Endothelial cell of umbilical vein (primary cell): ENCODE results near the gene C8A. TPM values are rescaled to one million over a fixed set of nuclear protein-coding genes. Genes with fewer than 3 reads are reported as not detected.

Experiments used
- BruUV-seq: library from RNA; stranded (reverse); fragments of 400-500 nt; replicated peaks from 2 replicates; lab custom pipeline; 2021; lab: Mats Ljungman, UMichigan
- CTCF ChIA-PET: fragments of 300-600, 350-600 bp; sonication (Branson Sonifier 250); formaldehyde crosslinking; loops from one replicate; lab custom pipeline; 2021; ENCODE audit warnings: antibody characterized with exemption, inconsistent platforms; lab: Charles Lee
- POLR2A ChIA-PET: fragments of 300-600, 350-600 bp; sonication (Branson Sonifier 250); formaldehyde crosslinking; loops from one replicate; lab custom pipeline; 2021; ENCODE audit warnings: antibody characterized with exemption, inconsistent platforms; lab: Charles Lee
- DNase-seq: peaks from one replicate; pipeline ENCODE4 v3.0.0-alpha.2; 2011; ENCODE audit warnings: low read depth, low spot score
- FAIRE-seq: peaks from 2 replicates; lab custom pipeline; 2011; peaks lifted over from hg19 to GRCh38; lab: Jason Lieb, UNC
- H2AFZ ChIP-seq: 2 replicates; pipeline ENCODE4 v1.6.0; 2012; ENCODE audit warnings: low read depth, low read length, control low read depth, inconsistent platforms
- H3K27ac ChIP-seq: 2 replicates; pipeline ENCODE4 v1.5.1; 2011; ENCODE audit warnings: low read depth, mild to moderate bottlenecking, control low read depth, low read length, moderate library complexity; ENCODE audit not compliant: insufficient read depth
- H3K27me3 ChIP-seq, 2 experiments: 2 replicates each; pipeline versions ENCODE4 v1.6.0 to v1.6.1; 2011; ENCODE audit warnings: low read length in 2 of 2, mixed read lengths in 1 of 2; ENCODE audit not compliant: control insufficient read depth in 2 of 2, insufficient read depth in 2 of 2
- H3K36me3 ChIP-seq, 2 experiments: 2 replicates in 1 of 2; 3 replicates in 1 of 2; pipeline ENCODE4 v1.5.1; 2011; ENCODE audit warnings: low read length in 2 of 2, mild to moderate bottlenecking in 1 of 2, moderate library complexity in 1 of 2; ENCODE audit not compliant: control insufficient read depth in 2 of 2, insufficient read depth in 2 of 2; ENCODE audit errors: extremely low read depth in 1 of 2
- H3K4me1 ChIP-seq: 3 replicates; pipeline ENCODE4 v1.5.1; 2011; ENCODE audit warnings: mild to moderate bottlenecking, low read length; ENCODE audit not compliant: control insufficient read depth, insufficient read depth; ENCODE audit errors: extremely low read depth
- H3K4me2 ChIP-seq: 2 replicates; pipeline ENCODE4 v1.6.1; 2011; ENCODE audit warnings: low read length, control low read depth, mixed read lengths; ENCODE audit not compliant: insufficient read depth
- H3K4me3 ChIP-seq, 3 experiments: fragments of 200-600 bp in 1 of 3; sonication (generic), shearing (Covaris generic) in 1 of 3; replicated peaks in 1 of 3; 2 replicates each; pipeline ENCODE4 v1.5.1; 2011 to 2016; ENCODE audit warnings: control low read depth in 3 of 3, low read length in 3 of 3, mild to moderate bottlenecking in 2 of 3, inconsistent platforms in 1 of 3, low read depth in 1 of 3, moderate library complexity in 1 of 3; ENCODE audit not compliant: insufficient read depth in 1 of 3
- H3K79me2 ChIP-seq: 2 replicates; pipeline ENCODE4 v1.6.0; 2012; ENCODE audit warnings: low read length, inconsistent platforms; ENCODE audit not compliant: control insufficient read depth, insufficient read depth
- H3K9ac ChIP-seq: replicated peaks from 2 replicates; pipeline ENCODE3; 2011; ENCODE audit warnings: low read length, control low read depth; ENCODE audit not compliant: insufficient read depth; ENCODE audit errors: extremely low read depth
- H3K9me1 ChIP-seq: replicated peaks from 3 replicates; pipeline ENCODE4 v1.6.0; 2011; ENCODE audit warnings: mild to moderate bottlenecking, low read length; ENCODE audit not compliant: control insufficient read depth, insufficient read depth; ENCODE audit errors: extremely low read depth
- H3K9me3 ChIP-seq: replicated peaks from 2 replicates; pipeline ENCODE4 v1.5.1; 2012; ENCODE audit warnings: low read length, inconsistent platforms; ENCODE audit not compliant: control insufficient read depth, insufficient read depth
- H4K20me1 ChIP-seq: replicated peaks from 2 replicates; pipeline ENCODE3; 2011; ENCODE audit warnings: mild to moderate bottlenecking, low read length; ENCODE audit not compliant: control insufficient read depth, insufficient read depth; ENCODE audit errors: extremely low read depth
- EZH2 ChIP-seq: IDR thresholded peaks from 2 replicates; pipeline ENCODE4 v1.6.1; 2012; ENCODE audit warnings: borderline replicate concordance, low read depth, mild to moderate bottlenecking, moderate library complexity, low read length, inconsistent platforms; ENCODE audit not compliant: severe bottlenecking
- FOS ChIP-seq: IDR thresholded peaks from 2 replicates; pipeline ENCODE4 v1.6.1; 2011; ENCODE audit warnings: mild to moderate bottlenecking, low read length, moderate library complexity, borderline replicate concordance; ENCODE audit not compliant: insufficient read depth
- GATA2 ChIP-seq: IDR thresholded peaks from 2 replicates; pipeline ENCODE4 v1.7.0; 2011; ENCODE audit warnings: low read depth, mild to moderate bottlenecking, moderate library complexity, mixed read lengths, low read length; ENCODE audit not compliant: insufficient read length, insufficient read depth
- JUN ChIP-seq: IDR thresholded peaks from 2 replicates; pipeline ENCODE4 v1.6.1; 2011; ENCODE audit warnings: borderline replicate concordance, low read depth; ENCODE audit not compliant: insufficient read length, insufficient read depth
- MYC ChIP-seq: IDR thresholded peaks from one replicate; pipeline ENCODE4 v1.6.1; 2011; ENCODE audit warnings: mild to moderate bottlenecking, low read depth, low read length
- POLR2A ChIP-seq: IDR thresholded peaks from 2 replicates; pipeline ENCODE4 v1.6.1; 2012; ENCODE audit warnings: low read depth, mild to moderate bottlenecking, control low read depth, low read length
- POLR2AphosphoS5 ChIP-seq: IDR thresholded peaks from 2 replicates; pipeline ENCODE4 v1.6.1; 2012; ENCODE audit warnings: low read depth, mild to moderate bottlenecking, control low read depth, low read length, moderate library complexity; ENCODE audit not compliant: insufficient read depth
- dilution Hi-C: fragments of 300-500 bp; cut with MboI; formaldehyde crosslinking; loops from one replicate; pipeline ENCODE4 v1.15.0; 2019; ENCODE audit warnings: low sequenced_read_pairs; ENCODE audit not compliant: extremely low pct_ligation_motif_present
- intact Hi-C: fragments of 100-400 bp; cut with micrococcal nuclease; formaldehyde crosslinking; loops from one replicate; pipeline ENCODE4 v1.10.0; 2022
- polyA plus RNA-seq, 4 experiments: library from polyadenylated mRNA; depleted of rRNA in 3 of 4; stranded (reverse) in 3 of 4; unstranded in 1 of 4; fragments of >200 nt; gene quantifications; 2 replicates each; pipeline versions ENCODE4 v1.2.1 to v1.2.3, GENCODE V29; 2011 to 2012; ENCODE audit warnings: missing spikeins in 1 of 4
- total RNA-seq: library from RNA; stranded (reverse); gene quantifications from 2 replicates; pipeline ENCODE4 v1.2.3, GENCODE V29; 2021
- TF ChIP-seq, protein P1 (sequence below): IDR thresholded peaks from 2 replicates; pipeline ENCODE4 v1.6.1; 2011; ENCODE audit not compliant: insufficient read depth, insufficient read length
- TF ChIP-seq, protein P2 (sequence below), 2 donors: IDR thresholded peaks; 1 replicate in 1 of 2; 2 replicates in 1 of 2; pipeline ENCODE4 v1.5.1; 2011; ENCODE audit warnings: low read length in 2 of 2, mild to moderate bottlenecking in 2 of 2, moderate library complexity in 2 of 2, control low read depth in 1 of 2, inconsistent platforms in 1 of 2, low read depth in 1 of 2; ENCODE audit not compliant: insufficient read depth in 1 of 2; ENCODE audit errors: extremely low read depth in 1 of 2

The C8A gene
- total and polyA plus RNA-seq, 2 donors (not counting 3 experiments of a cell fraction or from before 2014, with no cell fraction given), result not detected

DNA sequence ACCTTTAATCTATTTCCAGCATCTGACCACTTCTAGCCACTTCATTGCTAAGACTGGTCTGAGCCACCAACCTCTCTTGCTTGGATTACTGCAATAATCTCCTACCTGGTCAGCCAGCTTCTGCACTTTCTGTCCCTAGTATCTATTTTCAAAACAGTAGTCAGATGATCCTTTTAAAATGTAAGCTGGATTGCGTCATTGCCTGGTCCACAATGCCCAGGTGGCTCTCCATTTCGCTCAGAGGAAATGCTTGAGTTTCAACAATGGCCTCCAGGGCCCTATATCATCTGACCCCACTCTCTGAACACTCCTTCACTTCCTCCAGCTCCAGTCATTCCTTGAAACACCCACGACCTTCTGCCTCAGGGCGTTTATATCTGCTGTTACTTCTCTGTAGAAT is 37.7 kb upstream of the C8A start:
- intact Hi-C loops, result no loop called here
- POLR2A ChIA-PET, result no interaction called here

More for the DNA sequence above, 37.7 kb upstream of the C8A start:
- Histone ChIP-seq H3K4me3 (no peak overlapping the region), H4K20me1 (no peaks in the 10 kb centered on the region), H3K9me1 (no peaks in the 10 kb centered on the region), H3K4me2 (no peak overlapping the region), H3K4me1 (no peaks in the 10 kb centered on the region), H3K79me2 (no peaks in the 10 kb centered on the region), H3K9ac (no peak overlapping the region), H3K9me3 (no peaks in the 10 kb centered on the region), H3K27ac (no peak overlapping the region), H2AFZ (no peak overlapping the region), H3K36me3 (no peaks in the 10 kb centered on the region), H3K27me3 (no peaks in the 10 kb centered on the region)
- FAIRE-seq (no peak), DNase-seq (no peak)
- CTCF ChIA-PET, result no interaction called here
- BruUV-seq, result no TSS peak
- no peak for TF ChIP-seq MYC
- no peak for TF ChIP-seq FOS
- TF ChIP-seq POLR2AphosphoS5, result no peak
- TF ChIP-seq POLR2A, result no peak
- TF ChIP-seq, protein P1, sequence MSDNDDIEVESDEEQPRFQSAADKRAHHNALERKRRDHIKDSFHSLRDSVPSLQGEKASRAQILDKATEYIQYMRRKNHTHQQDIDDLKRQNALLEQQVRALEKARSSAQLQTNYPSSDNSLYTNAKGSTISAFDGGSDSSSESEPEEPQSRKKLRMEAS, result no peak
- no peak for TF ChIP-seq GATA2
- TF ChIP-seq, protein P2, sequence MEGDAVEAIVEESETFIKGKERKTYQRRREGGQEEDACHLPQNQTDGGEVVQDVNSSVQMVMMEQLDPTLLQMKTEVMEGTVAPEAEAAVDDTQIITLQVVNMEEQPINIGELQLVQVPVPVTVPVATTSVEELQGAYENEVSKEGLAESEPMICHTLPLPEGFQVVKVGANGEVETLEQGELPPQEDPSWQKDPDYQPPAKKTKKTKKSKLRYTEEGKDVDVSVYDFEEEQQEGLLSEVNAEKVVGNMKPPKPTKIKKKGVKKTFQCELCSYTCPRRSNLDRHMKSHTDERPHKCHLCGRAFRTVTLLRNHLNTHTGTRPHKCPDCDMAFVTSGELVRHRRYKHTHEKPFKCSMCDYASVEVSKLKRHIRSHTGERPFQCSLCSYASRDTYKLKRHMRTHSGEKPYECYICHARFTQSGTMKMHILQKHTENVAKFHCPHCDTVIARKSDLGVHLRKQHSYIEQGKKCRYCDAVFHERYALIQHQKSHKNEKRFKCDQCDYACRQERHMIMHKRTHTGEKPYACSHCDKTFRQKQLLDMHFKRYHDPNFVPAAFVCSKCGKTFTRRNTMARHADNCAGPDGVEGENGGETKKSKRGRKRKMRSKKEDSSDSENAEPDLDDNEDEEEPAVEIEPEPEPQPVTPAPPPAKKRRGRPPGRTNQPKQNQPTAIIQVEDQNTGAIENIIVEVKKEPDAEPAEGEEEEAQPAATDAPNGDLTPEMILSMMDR (IDR thresholded peaks at IDR 0.05; ENCODE audit: extremely low read depth in 1 of 2, insufficient read depth in 1 of 2, low read depth in 1 of 2, low read length in 2 of 2), result no peak
- TF ChIP-seq JUN, result no peak
- no peak for TF ChIP-seq EZH2
- dilution Hi-C loops, result no loop called here
